CD4-positive, alpha-beta T cell treated with Interleukin-17A for 4 hours (primary cell): ENCODE measurements around the gene ARL4A.

Source experiments
- DNase-seq: peaks from one replicate; pipeline ENCODE4 v3.0.0-alpha.2; 2020; ENCODE audit warnings: mixed read lengths

The ARL4A gene

DNA sequence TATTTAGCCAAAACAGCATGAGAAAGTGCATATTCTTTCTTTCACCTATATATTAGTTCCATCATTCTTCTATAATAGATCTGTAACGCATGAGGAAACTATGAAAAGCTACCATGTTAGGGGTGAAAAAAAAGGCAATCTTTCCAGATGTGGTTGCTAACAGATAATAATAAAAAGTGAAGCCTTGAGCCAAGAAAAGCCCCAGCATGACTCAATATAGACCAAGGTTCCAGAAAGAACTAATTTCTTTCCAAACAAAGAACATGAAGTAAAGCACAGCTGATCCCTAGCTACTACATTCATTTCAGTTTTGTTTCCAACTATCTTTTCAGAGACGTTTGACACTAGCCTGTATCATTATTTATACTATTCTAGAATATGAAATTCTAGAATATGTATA lies 16.4 kb downstream of the ARL4A start:
- no peak for DNase-seq

DNA sequence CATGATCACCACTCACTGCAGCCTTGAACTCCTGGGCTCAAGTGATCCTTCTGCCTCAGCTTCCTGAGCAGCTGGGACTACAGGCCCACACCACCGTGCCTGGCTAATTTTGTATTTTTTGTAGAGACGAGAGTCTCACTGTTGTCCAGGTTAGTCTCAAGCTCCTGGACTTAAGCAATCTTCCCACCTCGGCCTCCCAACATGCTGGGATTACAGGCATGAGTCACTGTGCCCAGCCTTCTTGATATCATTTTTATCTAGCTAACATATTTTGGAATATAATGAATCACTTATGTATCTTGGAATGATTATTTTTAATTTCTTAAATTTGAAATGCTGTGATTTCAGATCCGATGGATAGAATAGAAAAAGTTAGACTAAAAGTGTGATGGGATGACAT lies 18.4 kb downstream of the ARL4A start:
- no peak for DNase-seq

DNA sequence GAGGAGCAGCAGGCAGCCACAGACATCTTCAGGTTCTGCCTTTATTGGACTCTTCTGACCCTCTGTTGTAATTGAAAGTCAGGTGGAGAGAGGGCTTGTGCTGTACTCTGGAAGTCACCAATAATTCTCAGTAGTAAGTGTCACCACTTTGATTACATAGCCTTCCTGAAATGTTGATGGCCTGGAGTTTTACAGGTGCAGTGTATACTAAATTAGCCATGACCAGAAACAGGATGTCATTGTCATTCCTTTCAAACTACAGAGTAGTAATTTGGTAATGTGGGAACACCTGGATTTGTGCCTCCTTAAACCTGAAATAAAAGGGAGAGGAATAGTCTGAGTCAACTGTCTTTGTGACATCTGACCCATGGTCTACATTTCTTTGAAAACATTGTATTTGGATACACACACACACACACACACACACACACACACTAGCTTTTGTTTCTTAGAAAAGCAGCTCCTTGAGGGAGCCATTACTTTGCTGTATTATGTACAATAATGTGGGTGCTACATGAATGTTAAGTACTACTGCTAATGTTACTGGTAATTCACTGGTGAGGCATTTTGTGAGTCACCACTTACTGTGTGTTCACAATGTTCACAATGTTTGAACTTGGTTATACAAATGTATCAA lies 19.6 kb downstream of the ARL4A start:
- DNase-seq = no peak

DNA sequence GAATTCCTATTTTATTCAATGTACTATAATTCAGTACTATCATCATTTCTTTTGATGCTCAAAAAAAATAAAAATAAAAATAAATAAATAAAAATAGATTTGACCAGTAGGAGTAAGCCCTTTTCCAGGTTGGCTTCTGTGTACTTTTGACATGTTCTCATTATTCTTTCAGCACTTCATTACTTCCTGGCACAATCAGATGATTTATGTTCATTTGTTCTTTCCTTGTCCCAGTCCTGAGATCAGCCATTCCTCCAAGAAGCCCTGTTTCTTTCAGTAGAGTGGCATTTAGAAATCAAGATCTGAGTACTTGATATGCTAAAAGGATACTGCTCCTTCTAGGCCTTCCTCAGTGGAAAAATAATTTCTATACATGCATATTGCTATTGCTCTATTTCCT lies 20.9 kb downstream of the ARL4A start:
- DNase-seq = no peak

DNA sequence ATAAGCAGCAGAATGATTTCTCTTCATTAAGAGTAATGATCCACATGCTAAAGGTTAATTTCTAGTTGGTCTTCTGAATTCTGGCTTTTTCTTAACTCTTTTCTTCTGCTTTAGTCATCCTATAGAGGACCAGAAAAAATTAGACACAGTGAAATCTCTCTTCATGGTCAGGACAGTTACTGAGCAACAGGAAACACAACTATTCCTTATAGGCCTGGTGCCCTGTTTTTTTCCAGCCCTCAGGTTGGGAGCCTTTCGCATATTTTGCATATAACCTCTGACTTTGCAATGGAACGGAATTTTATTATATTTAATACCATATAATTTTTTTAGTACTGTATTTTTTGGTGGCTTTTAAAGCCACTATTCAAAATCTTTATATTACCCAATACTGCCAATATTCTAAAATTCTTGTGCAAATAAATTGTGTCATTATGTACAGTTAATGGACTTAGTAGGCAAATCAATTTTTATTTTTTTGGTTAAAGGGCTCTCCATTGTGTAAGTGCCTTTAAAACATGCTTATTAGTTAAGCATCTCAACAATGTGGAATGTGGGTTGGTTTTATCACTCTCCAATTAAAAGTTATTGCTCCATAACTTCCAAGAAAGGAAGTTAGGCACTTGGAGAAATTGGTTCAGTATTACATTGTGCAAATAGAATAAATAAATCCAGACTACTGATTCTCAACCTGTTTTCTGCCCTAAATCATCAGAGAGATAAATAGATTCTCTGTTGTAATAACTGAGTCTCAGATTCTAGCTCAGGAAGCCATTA lies 22.5 kb downstream of the ARL4A start:
- no peak for DNase-seq

DNA sequence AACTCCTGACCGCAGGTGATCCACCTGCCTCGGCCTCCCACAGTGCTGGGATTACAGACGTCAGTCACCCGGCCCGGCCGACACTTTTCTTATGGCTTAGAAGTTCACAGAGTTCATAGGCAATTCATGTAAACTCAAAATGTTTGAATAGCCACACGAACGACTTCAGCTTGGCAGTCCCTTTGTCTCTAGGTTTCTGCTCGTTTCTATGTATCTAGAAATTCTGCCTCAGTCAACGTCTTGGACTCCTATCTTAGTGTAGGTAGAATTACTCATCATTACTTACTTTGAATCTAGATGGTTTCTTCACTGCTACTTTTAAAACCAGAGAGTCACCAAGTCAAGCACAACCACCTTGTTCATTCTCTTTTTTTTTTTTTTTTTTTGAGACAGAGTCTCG lies 23.7 kb downstream of the ARL4A start:
- no peak for DNase-seq

DNA sequence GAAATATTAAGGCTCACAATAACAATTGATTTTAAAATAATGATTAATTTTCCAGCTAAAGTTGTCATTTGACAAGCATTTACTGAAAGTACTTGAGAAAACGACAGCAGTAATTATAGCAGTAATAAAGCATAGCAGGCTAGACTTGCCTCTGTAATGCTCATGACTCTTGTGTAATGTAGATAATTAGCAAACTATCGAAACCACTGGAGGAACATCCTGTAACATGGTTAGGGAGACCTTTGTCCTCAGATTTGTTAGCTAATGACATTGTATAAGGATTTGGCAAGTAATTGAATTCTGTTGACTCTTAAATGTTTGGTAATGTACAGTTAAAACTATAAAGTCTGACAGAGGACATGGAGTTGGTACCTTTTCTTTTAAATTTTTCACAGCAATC lies 24.8 kb downstream of the ARL4A start:
- no peak for DNase-seq

DNA sequence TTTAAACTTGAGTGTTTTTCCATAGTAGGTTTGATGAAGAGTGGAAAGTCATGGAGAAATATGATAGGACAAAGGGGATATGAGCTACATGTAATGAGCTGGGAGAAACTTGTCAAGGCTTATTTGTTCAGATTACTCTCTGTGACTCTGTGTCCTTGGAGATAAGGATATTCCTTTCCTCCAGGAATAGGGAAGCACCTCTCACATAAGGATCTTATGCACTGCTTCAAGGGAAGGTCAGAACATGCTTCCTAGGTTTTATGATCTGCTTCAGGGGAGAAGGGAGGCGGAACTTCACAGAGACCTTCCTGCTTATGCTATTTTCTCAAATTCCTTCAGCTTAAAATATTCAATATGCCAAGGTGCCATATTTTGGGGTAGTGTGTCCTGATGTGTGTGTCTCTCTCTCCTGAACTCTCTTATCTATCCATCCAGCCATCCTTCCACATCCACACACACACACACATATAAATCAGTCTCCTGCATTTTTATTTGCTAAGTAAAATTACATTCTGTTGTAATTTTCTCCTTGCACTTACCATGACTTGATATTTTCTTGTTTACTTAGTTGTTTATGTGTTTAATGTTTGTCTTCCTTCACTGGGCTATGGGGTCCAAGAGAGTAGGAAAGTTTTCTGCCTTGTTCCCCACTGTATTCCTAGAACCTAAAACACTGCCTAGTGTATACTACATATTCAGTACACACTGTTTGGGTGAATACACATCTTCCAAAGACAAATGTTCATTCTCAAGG lies 26.4 kb downstream of the ARL4A start:
- DNase-seq = no peak

DNA sequence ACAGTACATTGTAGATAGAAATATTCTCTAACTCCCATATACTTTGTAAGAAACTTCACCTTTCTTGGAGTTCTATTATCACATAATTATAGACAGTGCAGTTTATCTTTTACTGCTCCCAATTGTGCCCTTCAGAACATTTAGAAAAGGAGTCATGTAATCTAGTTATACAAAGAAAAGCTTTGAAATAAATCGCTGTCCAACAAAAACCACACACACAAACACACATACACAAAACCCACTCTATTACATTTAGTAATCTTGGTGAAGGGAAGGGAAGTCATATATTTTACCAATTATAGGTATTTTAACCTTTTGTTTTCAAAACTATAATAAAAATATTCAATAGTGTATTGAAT lies 26.9 kb downstream of the ARL4A start:
- DNase-seq = no peak

DNA sequence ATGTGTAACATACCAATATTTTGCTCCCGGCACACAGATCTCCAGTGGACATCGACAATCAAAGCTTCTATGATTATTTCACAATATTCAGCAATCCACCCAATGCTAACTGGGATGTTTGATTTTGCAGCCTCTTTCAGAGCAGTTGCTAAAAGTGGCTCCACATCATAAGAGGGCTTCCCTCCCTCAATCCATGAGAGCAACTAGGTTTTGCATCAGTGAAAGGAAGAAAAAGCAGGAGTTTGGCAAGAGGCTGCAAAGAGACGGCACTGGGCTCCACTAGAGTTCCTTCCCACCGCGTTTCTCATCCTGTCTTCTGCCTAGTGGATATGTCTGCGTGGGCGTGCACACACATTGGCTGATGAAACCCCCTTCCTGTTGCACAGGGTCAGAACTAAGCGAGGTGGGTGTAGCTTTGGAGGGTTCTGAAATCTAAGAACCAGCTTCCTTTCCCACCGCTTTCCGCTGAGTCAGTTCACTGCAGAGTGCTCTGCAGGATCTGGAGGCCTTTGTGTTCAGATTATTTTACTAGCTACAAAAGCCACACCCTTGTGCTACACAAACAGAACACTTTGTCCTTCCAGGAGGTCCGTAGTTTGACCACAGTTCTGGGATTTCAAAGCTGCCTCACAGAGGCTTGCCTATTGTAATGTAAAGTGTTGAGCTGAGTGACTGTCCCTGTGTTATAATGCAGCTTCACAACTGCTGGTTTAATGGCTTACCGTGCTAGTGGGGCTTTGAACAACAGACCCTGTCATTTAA lies 28.1 kb downstream of the ARL4A start:
- peak; percentile 34 for DNase-seq

DNA sequence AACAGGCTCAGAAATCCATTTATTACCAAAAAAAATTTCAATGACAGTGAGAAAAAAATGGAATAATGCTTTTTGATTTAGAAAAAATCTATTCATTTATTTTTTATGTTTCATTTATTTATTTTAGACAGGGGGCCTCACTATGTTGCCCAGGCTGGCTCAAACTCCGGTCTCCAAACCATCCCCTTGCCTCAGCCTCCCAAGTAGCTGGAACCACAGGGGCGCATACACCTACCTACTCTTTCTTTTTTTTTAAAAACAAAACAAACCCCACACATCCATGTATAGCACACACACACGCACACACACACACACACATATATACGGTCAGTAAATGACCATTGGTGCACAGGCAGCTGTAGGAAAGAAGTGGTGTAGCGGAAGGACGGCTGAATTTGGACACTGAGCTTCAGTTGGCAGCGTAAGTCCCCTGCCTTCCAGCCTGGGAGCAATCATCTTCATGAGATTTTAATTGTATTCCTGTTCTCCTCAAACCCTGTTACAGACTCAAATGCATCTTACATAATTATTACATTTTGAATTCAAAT lies 28.8 kb downstream of the ARL4A start:
- DNase-seq = no peak

DNA sequence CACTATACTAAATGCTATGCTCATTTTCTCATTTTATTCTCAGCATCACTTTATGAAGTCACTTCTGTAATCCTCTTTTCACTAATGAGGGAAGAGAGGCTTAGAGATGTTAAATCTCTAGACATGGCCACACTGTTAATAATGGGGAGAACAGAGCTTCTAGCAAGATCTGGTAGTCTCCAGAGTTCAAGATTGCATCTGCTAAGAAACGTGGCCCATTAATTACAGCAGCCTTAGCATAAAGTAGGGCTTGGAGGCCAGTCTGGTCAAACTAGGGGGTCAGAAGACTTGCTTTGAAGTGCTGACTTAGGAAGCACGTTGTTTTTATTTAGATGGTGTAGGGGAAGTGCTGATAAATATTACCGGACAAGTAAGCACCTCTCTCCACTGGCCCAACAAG lies 29.3 kb downstream of the ARL4A start:
- DNase-seq = no peak

DNA sequence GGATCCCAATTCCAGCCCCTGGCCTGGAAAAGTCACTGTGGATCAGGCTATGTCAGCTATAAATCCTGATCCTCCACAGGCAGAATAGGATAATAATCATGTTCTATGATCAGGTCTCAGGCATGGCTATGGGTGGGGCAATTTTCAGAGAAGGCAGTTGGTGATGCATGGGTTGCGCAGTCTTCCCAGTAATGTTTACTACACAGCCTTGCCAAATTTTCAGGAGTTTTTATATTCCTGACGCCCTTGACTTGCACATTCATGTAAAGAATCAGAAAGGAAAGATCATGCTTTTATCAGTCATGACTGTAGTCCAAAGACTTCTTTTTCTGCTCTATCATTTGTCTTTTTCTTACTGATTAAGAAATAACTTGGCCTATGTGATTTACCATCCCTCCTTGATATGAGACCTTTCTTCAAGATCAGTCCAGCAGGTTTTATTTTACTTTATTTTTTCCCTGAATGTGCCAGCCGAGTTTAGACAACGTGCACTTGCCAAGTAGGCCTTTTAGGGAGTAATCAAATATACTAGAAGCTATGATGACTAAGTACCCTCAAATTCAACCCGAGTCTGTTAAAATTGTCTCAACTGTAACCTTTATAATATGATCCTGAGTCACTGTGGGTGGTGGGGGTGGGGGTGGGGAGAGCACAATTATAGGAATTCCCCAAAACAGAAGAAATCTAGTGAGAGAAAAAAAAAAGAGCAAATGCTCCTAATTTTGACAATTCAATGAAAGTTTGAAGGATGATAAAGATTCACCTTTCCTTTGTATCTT lies 31.9 kb downstream of the ARL4A start:
- DNase-seq = peak; percentile 17

DNA sequence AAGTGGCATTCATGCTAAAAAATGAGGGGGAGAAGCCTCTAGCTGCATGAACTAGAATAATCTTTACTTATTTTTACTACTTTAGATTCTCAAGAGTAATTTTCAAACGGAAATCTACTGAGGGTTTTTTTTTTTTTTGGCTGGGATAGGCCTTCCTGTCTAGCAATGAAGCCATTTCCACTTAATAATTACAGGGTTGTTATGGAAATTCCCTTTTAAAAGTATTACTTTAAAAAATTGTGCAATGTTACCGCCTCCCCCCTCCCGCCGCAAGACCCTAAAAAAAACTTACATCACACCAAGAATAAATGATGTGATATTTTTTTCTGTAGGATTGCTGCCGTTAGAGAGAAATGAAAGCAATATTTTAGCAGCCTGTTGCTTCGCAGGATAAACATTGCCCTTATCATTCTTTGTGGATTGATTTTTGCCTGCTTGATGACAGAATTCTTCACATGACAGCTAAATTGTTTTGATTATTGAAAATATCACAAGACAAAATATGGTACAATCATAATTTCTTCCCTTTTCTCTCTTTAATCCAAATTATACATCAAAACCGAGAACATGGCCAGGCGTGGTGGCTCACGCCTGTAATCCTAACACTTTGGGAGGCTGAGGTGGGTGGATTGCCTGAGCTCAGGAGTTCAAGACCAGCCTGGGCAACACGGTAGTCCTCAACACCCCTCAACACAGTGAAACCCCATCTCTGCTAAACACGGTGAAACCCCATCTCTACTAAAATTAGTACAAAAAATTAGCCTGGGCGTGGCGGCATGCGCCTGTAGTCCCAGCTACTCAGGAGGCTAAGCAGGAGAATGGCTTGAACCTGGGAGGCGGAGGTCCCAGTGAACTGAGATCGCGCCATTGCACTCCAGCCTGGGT lies 32.8 kb downstream of the ARL4A start:
- no peak for DNase-seq

DNA sequence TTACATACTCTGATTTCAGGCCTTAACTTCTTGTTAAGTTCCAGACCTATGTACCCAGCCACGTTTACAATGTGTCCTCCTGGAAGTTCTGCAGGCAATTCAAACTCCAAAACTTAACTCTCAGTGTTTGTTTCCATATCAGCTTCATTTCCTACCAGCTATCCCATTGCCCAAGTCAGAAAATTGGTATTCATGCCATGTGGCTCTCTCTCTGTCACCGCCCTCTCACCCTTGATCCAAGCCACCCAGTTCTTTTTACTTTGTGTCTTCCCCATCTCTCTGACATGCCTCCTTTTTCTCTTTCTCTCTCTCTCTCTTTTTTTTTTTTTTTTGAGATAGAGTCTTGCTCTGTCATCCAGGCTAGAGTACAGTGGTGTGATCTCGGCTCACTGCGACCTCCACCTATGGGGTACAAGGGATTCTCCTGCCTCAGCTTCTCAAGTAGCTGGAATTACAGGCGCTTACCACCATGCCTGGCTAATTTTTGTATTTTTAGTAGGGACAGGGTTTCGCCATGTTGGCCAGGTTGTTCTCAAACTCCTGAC lies 33.9 kb downstream of the ARL4A start:
- DNase-seq = no peak

DNA sequence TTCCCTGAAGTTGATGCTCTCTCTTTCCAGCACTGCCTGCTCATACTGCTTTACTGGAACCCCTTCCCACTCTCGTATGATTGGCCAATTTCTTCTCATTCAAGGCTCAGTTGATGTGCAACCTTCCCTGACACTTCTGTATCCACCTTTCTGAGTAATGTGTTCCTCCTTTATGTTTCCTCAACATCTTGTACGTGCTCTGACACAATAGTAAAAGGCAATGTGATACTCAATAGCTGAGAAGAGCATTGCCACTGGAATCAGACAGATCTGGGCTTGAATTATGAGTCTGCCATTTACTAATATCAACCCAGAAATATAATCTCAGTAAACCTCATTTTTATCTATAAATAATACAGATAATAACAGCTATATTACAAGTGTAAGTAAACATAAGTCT lies 34.7 kb downstream of the ARL4A start:
- DNase-seq = no peak

DNA sequence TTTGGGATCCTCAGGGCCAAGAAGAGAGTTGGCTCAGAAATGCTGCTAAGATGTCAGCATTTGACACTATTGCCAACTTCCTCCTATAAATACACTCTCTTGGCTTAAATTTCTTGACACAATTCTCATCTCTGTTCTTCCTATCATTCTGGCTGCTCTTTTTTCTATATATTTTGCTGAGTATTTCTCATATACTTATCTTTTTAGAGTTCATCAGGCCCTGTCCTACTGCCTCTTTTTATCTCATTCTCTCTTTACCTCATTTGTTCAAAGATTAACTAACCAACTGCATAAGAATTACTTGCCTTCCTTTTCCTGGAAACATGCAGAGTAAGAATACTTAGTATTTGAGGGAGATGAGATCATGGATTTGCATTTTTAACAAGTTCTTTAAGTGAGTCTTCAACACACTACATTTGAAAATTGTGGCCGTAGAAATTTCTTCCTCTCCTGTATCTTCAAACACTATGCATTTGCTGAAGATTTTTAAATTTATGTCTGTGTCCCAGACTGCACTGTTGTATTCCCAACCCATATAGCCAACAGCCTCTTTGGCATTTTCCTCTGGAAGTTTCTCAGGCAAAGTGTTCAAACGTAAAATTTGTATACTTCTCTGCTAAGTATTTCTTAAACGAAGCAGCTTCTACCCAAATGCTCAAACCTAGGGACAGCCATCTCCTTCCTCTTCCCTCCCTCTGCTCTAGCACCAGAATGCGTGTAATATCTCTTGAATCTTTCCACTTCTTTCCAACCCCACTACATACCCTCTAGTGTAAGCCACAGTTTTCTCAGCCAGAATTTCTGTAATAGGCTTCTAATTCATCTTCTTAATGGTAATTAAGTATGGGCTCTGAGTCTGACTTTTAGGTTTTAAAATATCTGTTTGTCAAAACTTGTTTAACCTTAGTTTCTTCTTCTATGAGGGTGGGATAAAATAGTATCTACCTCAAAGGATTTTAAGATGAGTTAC lies 35.5 kb downstream of the ARL4A start:
- no peak for DNase-seq

DNA sequence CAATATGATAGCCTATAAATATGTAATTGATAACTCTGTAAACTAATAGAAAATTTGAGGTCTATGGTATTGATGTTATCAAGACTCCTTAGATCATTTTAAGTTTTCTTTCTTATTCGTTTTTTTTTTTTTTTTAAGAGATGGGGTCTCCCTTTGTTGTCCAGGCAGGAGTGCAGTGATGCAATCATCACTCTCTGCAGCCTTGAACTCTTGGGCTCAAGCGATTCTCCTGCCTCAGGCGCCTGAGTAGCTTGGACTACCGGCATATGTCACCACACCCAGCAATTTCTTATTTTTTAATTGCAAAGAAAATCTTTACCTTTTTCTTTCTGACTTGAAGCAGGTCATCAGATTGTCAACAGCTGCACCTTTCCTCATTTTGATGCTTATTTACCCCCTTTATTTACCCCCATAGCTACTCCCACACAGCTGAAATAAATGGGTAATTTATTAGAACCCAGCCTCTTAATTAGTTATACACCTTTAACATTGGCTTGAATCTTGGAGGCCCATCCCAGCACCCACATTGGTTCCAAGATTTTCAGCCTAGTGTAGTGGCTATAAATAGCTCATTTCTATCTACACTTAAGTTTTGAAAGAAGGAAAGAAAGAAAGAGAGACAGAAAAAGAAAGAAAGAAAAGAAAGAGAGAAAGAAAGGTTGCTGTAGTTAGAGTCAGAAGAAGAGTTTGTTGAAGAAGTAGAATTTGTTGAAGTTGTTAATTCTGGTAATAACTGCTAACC lies 38.3 kb downstream of the ARL4A start:
- no peak for DNase-seq

DNA sequence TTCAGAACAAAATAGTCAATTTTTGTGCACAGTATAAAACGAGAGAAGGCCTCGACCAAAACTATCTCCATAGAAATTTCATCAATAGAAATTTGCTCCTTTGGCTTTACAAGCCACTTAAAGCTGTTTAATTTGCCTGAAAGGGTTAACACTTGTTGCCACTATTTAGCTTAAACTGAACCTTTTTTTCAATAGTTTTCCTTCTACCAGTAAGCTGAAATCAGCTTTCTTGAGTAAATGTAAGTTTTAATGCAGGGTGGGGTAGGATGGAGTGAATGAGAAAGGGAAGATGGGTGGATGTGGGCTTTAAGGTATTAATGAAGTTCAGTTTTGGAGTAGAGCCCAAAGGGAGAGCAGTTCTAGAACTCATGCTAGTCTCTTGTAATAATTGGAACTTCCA lies 39.5 kb downstream of the ARL4A start:
- no peak for DNase-seq
